NCI-H345 treated with DMSO at 0.1 percent for 48 hours (cell line): Measurements from ENCODE around the gene CLTB.
"Not testable (repeated sequence)": the region's sequence is repeated elsewhere in the genome, so short reads cannot be mapped to it uniquely, and the experiment has no call there.

Experiments
- DNase-seq: peaks from one replicate; lab custom pipeline; 2025; ENCODE audit not compliant: unreplicated experiment; lab: John Stamatoyannopoulos, UW

Gene CLTB

DNA sequence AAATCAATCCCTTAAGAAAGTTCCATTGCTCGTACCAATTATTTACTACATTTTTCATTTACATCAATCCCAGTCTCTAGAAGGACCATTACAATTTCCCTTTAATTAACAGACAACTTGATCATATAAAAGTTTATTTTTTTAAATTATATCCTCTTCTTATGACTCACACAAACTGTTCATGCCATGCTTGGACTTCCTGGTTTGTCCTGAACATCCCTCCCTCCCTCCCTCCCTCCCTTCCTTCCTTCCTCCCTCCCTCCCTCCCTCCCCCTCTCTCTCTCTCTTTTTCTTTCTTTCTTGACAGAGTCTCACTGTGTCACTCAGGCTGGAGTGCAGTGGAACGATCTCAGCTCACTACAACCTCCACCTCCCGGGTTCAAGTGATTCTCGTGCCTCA lies 11.6 kb upstream of the CLTB start:
- DNase-seq = no peak

DNA sequence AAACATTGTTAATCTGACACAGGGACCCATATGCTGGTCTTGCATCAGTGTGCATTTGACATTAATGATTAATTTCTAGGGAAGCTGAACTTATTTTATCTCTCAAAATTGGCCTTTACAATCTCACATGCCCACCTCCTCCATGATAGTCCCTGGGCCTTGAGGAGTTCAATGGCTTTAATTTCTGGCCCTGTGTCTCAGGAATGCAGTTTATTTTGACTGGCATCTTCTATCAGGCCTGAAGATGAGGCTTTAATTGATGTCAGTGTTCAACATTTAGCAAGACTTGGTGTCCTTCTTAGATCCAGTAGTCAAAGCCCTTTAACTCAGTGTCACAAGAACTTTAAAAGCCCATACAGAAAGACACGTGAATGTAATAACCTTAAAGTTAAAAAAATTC lies 10.5 kb upstream of the CLTB start:
- DNase-seq = no peak

DNA sequence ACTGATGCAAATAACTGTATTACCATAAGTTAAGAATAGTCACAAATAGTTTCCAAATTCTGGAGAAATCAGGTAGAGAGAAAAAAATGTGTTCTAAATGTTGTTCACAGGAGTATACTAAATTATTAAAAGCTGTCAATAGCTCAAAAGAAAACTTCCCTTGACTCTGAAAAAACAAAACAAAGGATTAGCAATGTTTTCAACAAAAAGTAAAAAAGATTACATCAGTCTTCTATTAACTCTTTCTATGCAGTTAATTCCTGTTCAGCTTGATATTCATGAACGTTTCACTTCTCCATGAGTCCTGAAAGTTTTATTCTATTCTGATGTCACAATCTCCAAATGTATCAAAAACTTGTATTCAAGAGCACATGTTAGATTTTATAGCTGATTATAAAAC lies 9.5 kb upstream of the CLTB start:
- DNase-seq = no peak

DNA sequence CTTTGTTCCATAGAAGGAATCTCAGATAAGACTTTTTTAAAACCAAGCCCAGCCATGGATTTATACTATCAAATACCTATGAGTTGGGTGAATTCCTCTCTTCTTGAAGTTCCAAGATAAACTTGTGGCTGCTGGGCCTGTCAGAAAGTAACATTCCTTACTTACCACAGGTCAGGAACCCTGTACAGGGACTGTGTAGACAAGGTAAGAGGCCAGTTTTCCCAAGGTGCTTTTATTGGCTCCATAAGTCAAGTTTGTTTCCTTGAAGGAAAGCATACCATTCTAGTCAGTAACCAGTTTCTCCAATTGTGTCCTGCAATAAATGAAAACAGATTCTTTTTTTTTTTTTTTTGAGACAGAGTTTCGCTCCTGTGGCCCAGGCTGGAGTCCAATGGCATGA lies 8.8 kb upstream of the CLTB start:
- no peak for DNase-seq

DNA sequence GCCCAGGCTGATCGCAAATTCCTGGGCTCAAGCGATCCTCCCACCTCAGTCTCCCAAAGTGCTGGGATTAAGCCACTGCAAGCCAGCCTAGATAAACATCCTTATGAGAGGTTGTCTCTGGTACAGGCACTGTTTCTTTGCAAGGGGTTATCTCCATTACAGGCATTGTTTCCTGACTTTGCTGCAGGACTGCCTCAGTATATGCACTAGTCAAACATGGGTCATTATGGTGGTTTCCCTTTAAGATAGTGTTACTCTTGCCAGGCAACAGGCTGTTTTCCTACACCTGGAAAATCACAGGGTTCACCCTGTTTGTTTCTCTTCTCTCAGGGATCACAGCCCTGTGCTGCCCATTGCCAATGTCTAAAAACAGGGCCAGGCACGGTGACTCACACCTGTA lies 7.8 kb upstream of the CLTB start:
- no peak for DNase-seq

DNA sequence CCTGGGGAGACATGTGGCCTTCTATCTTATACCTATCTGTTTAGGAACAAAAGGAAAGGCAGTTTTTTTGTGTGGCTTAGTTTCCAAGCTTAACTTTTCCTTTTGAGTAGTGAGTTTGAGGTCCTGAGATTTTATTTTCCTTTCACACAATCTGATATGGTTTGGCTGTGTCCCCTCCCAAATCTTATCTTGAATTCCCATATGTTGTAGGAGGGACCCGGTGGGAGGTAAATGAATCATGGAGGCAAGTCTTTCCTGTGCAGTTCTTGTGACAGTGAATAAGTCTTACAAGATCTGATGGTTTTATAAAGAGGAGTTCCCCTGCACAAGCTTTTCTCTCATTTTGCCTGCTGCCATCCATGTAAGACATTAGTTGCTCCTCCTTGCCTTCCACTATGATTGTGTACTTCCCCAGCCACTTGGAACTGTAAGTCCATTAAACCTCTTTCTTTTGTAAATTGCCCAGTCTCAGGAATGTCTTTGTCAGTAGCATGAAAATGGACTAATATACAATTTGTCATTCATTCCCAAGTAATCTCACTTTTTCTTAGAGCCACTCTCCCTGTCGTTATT lies 4.7 kb upstream of the CLTB start:
- DNase-seq = no peak

DNA sequence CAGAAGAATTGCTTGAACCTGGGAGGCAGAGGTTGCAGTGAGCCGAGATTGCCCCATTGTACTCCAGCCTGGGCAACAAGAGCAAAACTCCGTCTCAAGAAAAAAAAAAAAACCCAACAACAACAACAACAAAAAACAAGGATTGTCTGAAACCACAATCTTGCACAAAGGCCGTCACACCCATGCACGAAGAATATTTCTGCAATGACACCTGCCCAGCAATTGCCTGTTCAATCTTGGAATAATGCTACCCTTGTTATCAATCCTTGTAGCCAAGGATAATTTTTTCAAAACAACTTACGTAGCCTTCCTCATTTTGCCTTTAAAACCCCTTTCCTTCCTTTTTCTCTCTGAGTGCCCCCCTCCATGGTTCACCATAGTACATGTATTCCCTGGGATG lies 3.7 kb upstream of the CLTB start:
- no peak for DNase-seq

DNA sequence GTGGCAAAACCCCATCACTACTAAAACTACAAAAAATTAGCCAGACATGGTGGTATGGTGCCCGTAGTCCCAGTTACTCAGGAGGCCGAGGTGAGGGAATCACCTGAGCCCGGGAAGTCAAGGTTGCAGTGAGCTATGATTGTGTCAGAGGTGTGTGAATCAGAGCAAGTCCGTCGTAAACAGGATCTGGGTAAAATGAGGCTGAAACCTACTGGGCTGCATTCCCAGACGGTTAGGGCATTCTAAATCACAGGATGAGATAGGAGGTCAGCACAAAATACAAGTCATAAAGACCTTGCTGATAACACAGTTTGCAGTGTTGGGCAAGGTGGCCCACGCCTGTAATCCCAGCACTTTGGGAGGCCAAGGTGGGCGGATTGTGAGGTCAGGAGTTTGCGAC lies 1.9 kb upstream of the CLTB start:
- no peak for DNase-seq

DNA sequence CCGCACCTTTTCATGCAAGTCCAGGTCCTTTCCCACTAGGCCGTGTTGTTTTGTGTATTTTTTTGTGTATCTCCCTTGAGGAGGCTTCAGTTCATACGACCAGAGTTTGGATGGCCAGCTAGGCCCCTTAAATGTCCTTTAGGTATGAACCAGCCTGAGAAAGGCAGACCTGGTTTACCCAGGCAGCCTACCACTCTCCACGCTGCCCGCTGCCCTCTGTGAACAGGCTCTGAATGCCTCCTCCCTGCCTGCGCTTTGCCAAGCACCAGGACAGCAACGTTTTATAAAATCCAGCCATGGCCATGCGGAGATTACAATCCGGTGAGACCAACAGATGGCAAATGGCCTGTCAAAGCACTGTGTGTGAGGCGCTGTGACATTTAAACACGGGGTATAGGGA lies 626 bp upstream of the CLTB start:
- no peak for DNase-seq

DNA sequence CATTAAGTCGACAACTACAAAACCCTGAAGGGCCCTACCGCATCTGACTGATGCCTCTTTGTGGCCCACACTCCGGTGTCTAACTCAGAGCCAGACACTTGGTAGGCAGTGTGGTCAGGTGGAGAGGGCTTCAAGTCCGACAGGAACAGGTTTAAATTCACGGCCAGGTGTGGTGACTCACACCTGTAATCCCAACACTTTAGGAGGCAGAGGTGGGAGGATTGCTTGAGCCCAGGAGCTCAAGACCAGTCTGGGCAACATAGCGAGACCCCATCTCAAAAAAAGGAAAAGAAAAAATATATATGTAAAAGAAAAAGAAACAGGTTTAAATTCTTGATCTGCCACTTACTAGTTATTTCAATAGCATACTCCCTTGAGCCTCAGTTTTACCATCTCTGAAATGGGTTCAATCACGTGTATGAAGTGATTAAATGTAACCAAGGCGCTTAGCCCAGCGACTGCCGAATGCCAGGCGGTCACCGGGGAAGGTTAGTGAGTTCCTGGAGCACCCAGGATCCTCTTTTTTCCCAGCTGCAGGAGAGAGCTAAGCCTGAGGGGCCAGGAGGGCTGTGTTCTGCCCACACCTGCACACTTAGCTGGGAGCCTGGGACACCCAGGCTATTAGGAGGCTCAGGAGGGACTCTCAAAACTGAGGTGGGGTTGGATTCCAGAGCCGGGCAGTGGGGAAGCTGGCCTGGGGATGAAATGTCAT lies 943 bp downstream of the CLTB start:
- DNase-seq = no peak

DNA sequence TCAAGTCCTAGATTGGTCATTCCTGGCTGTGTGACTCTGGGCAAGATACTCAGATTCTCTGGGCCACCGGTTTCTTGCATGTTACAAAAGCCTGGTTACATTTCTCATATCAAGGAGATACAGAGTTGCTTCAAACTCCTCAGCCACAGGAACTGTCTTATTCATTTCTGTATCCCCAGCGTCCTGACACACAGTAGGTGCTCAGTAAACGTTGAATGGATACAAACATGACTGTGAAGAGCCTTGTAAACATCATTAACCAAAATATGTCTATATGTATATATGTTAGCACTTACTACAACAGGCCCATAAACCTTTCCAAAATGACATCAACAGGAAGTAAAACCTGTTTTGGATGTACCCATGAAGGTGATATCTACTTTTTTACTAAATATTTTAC lies 1.6 kb downstream of the CLTB start:
- no peak for DNase-seq

DNA sequence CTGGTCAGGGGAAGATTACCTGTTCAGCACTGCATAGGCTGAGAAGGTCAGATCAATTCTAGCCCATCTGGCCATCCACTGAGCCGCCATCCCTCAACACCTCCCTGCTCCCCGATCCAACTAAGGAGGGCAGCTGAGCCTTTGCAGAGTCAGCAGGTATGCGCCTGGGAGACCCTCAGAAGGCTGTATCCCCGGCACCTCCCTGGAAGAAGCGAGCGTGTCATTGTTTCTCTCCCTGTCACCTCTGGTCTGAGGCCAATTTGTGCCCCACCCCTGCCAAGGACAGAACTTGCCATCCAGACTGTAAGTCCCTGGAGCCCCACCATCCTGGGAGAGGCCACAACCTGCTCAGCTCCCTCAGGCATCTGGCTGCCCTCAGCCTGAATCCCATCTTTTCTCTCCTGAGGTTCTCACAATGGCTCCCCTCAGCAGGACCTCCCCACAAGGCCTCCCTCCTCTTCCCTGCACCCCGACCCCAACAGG lies 2.6 kb downstream of the CLTB start:
- no peak for DNase-seq

DNA sequence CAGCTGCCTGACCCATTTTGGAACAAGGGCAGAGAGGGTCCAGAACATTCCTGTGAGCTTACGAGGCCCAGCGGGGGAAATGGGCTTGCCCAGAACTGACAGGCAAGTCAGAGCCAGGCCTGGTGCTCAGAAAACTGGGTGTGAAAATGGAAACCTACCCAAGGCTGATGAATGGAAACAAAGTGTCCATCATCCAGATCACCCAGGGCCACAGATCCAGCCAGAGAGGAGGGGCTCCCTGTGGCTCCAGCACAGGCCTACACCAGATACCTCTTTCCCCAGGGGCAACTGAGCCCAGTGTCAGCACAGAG lies 3.1 kb downstream of the CLTB start:
- no peak for DNase-seq

DNA sequence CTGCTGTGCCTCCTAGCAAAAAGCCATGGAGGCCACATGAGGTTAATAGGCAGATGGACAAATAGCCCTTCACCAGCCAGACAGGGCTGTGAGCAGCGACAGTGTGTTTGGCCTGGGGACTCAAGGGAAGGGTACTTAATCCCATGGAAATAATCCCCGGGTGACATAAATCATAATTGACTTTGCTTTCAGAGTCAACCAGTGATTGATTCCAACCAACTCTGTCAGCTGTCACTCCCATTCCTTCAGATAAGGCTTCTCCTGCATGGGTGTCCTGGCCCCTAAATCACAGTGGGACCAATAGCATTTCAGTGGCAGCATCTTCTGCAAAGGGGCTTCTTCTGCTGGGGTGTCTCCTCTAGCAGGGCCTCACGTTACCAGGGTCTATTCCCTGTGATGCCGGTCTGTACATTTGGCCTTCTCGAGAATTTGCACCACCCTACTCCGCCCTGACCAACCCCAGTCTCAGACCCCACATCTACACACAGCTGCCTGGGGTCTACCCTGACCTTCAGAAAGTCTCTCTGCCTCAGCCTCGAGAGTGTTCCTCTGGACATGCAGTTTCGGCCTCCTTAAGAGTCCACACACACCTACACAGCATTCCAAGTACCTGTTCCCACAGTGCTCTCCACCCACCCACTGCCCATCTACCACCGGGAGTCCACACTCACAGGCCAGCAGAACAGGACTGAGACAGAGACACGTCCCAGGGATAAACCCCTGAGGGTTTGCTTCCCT lies 3.7 kb downstream of the CLTB start:
- no peak for DNase-seq

DNA sequence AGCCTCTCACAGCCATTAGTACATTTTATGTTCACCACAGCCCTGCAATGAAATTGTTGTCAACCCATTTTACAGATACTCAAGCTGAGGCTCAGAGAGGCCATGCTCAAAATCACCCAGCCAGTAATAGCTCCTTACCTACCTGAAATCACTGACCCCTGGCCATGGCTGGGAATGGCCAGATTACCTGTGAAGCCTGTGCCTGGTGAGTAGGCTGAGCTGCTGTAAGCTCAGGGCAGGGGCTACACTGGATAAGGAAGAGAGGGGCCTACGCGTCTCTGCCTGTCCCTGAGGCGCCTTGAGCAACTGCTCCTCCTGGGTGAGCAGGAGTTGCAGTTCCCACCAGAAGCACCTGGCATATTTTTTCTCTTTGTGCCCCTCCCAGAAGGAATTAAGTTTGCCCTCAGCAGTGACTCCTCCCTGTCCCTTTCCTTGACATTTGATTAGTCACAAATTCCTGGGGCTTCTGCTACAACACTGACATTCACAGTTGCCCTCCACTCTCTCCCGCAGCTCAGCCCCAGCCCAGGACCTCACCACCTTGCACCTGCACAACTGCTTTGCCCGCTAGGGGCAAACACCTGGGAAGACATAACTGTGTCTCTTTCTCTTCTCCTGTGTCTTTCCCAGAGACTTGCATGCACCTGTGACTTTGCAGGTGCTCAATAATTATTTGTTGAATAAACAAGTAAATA lies 5.7 kb downstream of the CLTB start:
- DNase-seq = no peak

DNA sequence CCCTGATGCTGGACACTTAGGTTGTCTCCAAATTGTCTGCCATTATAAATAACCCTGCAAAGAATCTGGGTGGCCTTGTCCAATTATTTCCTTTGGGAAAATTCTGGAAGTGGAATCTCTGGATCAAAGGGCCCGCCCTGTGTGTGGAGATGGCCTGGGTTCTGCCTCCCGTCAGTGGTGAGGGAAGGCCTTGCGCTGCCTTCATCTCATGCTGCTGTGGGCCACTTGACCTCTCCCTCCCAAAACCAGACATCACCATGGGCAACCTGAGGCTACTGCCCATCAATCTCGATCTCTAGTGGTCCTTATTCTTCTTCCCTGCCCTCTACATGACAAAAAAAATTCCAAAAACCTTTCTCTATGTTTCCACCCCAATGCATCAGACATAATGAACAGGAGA lies 6.6 kb downstream of the CLTB start:
- no peak for DNase-seq

DNA sequence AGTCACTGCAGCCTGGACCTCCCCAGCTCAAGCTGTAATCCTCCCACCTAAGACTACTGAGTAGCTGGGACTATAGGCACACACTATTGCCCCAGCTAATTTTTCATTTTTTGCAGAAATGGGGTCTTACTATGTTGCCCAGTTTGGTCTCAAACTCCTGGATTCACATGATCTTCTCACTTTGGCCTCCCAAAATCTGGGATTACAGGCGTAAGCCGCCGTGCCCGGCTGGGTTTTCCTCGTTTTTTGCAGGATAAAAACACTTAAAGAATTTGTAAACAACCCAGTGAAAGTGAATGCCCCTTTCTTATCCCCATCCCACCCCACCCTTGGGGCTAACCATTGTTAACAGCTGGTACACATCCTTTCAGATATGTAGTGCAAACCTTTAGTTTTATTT lies 7.7 kb downstream of the CLTB start:
- DNase-seq = no peak

DNA sequence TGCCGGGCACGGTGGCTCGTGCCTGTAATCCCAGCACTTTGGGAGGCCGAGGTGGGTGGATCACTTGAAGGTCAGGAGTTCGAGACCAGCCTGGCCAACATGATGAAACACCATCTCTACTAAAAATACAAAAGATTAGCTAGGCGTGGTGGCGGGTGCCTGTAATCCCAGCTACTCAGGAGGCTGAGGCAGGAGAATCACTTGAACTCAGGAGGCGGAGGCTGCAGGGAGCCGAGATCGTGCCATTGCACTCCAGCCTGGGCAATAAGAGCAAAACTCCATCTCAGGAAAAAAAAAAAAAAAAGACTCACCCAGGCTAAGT lies 8.1 kb downstream of the CLTB start:
- not testable (repeated sequence) for DNase-seq

DNA sequence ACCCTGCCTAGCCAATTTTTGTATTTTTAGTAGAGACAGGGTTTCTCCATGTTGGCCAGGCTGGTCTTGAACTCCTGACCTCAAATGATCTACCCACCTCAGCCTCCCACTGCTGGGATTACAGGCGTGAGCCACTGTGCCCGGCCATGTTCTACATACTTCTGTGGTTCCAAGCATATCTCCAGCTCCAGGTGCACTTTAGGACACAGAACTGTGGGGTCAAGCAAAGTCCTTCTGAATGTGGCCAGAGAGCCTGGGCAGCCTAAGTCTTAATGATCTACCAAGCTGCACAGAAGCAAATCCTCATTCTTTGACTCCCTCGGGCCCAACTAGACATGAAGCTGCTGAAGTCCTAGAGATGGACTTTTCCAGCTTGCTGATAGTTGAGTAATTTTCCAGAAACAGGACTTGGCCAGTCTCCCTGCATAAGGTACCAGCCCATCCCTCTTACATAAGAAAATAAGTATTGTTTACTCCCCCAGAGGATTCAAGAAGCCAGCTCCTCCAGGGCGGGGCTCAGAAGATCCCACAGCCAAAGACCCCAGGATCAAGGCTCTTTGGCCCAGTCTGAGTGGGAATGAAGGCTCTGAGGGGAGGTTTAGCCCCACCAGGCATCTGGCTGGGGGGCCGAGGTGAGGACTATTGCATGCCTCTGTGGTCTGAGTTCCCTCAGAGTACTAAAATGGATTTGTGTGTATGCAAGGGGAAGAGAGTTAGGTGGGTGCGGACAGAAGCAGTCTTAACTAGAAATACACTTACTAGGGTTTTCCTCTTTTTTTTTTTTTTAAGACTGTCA lies 8.7 kb downstream of the CLTB start:
- DNase-seq = no peak

DNA sequence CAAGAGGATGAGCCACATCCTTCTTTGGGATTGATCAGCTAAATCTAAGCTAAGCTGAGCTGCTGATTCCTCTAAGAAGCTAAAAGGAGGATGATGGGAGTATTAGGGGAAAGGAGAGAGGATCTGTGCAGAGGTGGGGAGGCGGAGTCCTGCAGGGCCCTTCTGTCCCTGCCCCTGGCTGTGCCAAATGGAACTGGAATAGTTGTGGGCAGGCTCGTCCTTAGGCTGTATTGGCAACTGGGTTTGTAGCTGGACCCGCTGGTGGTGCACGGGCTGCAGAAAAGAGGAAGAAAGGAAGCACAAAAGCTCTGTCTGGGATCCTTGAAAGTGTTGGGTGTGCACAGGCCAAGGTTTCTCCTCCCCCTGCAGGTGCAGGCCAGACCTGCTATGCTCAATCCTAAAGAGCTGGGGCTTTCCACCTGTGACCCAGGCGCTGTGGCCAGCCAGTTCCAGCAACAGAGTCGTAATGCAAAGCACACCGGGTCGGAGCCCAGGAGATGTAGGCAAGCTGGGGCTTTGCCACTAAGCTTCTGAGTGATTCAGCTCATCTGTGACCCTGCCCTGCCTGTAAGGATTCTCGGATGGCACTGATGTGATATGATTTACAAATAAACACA lies 9.8 kb downstream of the CLTB start:
- DNase-seq = no peak
